ENCODE results near the gene TBL1X. TPM values are rescaled to one million over a fixed set of nuclear protein-coding genes. Genes with fewer than 3 reads are reported as not detected.

Gene TBL1X
- polyA plus RNA-seq, 3 donors, result 12.5 to 19.5 (median 13.8) TPM

DNA sequence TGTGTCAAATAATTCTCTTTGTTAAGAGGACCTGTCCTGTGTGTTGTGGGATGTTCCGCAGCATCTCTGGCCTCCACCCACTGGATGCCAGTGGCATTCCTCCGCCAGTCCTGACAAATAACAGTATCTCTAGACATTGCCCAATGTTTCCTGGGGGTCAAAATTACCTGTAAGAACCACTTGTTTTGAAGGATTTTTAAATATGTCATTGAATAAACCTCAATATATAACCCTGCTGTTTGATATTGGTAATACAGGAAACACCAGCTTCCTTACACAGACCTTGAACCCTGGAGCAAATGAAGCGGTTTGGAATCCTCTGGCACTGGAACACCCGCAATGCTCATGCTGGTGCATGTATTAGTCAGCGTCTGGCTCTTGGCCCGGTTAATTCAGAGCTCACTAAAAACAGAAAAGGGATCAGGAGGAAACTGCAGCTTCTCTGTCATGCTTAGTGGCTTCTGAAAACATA is 101.3 kb downstream of the TBL1X start:
- intact Hi-C loops (cut with micrococcal nuclease), result no loop called here
- Mint-ChIP-seq H3K9me3 (no peaks in the 10 kb centered on the region), H3K27ac (no peak overlapping the region), H3K36me3 (peaks cover 2 to 13% of the 10 kb centered on the region in 2 donors), H3K4me3 (no peak overlapping the region), H3K4me1 (peaks cover 4% of the 10 kb centered on the region), H3K27me3 (ENCODE audit: low read depth in 3 of 3) (peaks cover 0 to 10% (median 0%) of the 10 kb centered on the region in 3 donors)
- Histone ChIP-seq H4K20me1 (ENCODE audit: insufficient read depth, low read length) (peaks cover 87% of the 10 kb centered on the region), H2AFZ (ENCODE audit: insufficient read depth, low read depth, low read length, poor library complexity, severe bottlenecking) (no peak overlapping the region), H3K4me3 (replicated peaks in 1 of 3; ENCODE audit: low read depth in 2 of 3, low read length in 3 of 3) (no peak overlapping the region), H3K27ac (ENCODE audit: low read depth in 1 of 2, low read length in 2 of 2) (no peak overlapping the region), H3K79me2 (ENCODE audit: insufficient read depth, low read length) (no peaks in the 10 kb centered on the region), H3K4me1 (ENCODE audit: control insufficient read depth in 1 of 2, insufficient read depth in 2 of 2, low read length in 2 of 2) (peaks cover 4 to 16% of the 10 kb centered on the region in 2 donors), H3K9ac (ENCODE audit: insufficient read depth, low read length, poor library complexity, severe bottlenecking) (no peak overlapping the region), H3K36me3 (replicated peaks in 1 of 2; ENCODE audit: control insufficient read depth in 1 of 2, insufficient read depth in 2 of 2, low read length in 2 of 2) (no peaks in the 10 kb centered on the region), H3K9me3 (replicated peaks in 1 of 2; ENCODE audit: control insufficient read depth in 1 of 2, insufficient read depth in 1 of 2, low read length in 2 of 2) (no peaks in the 10 kb centered on the region), H3K4me2 (replicated peaks; ENCODE audit: extremely low read depth, low read length, poor library complexity, severe bottlenecking) (no peak overlapping the region), H3K27me3 (ENCODE audit: control insufficient read depth in 2 of 2, insufficient read depth in 2 of 2, low read length in 2 of 2) (no peaks in the 10 kb centered on the region)
- TF ChIP-seq, protein P1, sequence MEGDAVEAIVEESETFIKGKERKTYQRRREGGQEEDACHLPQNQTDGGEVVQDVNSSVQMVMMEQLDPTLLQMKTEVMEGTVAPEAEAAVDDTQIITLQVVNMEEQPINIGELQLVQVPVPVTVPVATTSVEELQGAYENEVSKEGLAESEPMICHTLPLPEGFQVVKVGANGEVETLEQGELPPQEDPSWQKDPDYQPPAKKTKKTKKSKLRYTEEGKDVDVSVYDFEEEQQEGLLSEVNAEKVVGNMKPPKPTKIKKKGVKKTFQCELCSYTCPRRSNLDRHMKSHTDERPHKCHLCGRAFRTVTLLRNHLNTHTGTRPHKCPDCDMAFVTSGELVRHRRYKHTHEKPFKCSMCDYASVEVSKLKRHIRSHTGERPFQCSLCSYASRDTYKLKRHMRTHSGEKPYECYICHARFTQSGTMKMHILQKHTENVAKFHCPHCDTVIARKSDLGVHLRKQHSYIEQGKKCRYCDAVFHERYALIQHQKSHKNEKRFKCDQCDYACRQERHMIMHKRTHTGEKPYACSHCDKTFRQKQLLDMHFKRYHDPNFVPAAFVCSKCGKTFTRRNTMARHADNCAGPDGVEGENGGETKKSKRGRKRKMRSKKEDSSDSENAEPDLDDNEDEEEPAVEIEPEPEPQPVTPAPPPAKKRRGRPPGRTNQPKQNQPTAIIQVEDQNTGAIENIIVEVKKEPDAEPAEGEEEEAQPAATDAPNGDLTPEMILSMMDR (IDR thresholded peaks at IDR 0.05), result no peak
- no peak for DNase-seq
- 8% methylated on average over 4 of the region's 6 CpGs for WGBS (ENCODE audit: insufficient coverage)

DNA sequence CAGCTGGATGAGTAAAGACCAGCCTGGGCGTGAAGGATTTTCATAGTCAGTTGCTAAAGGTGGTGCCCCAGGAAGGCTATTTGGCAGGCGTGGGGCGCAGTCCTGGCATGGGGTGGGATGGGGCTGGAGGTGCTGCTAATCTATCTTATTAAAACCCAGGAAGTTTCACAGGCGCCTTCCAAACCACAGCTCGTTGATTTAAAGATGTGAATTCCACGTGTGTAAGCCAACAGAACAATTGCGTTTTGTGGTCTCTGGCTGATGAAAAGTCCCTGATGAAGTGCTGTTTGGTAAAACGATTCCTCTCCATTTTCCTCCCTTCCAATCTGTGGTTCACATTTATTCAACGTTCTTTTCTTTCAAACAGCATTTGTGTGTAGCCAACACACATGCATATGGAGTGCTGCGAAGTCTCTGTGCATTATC is 105.0 kb downstream of the TBL1X start:
- Mint-ChIP-seq H3K9me3 (no peaks in the 10 kb centered on the region), H3K27me3 (ENCODE audit: low read depth in 3 of 3) (peaks cover 0 to 14% (median 1%) of the 10 kb centered on the region in 3 donors), H3K27ac (no peak overlapping the region), H3K36me3 (peaks cover 0 to 10% of the 10 kb centered on the region in 2 donors), H3K4me1 (peaks cover 6% of the 10 kb centered on the region), H3K4me3 (no peak overlapping the region)
- H3K4me2 ChIP-seq (replicated peaks; ENCODE audit: extremely low read depth, low read length, poor library complexity, severe bottlenecking), result no peak overlapping the region
- H3K4me3 ChIP-seq (replicated peaks in 1 of 3; ENCODE audit: low read depth in 2 of 3, low read length in 3 of 3), result no peak overlapping the region
- intact Hi-C loops (cut with micrococcal nuclease), result no loop called here
- H3K27ac ChIP-seq (ENCODE audit: low read depth in 1 of 2, low read length in 2 of 2), result no peak overlapping the region
- no peak overlapping the region for H2AFZ ChIP-seq (ENCODE audit: insufficient read depth, low read depth, low read length, poor library complexity, severe bottlenecking)
- H3K9ac ChIP-seq (ENCODE audit: insufficient read depth, low read length, poor library complexity, severe bottlenecking), result no peak overlapping the region
- WGBS (ENCODE audit: insufficient coverage), result 0% methylated on average over 2 of the region's 10 CpGs
- H3K79me2 ChIP-seq (ENCODE audit: insufficient read depth, low read length), result peaks cover 3% of the 10 kb centered on the region
- DNase-seq, result no peak
- no peaks in the 10 kb centered on the region for H3K36me3 ChIP-seq (replicated peaks in 1 of 2; ENCODE audit: control insufficient read depth in 1 of 2, insufficient read depth in 2 of 2, low read length in 2 of 2)
- TF ChIP-seq, protein P1 (IDR thresholded peaks at IDR 0.05), result no peak
- peaks cover 100% of the 10 kb centered on the region for H4K20me1 ChIP-seq (ENCODE audit: insufficient read depth, low read length)
- H3K27me3 ChIP-seq (ENCODE audit: control insufficient read depth in 2 of 2, insufficient read depth in 2 of 2, low read length in 2 of 2), result no peaks in the 10 kb centered on the region
- H3K9me3 ChIP-seq (replicated peaks in 1 of 2; ENCODE audit: control insufficient read depth in 1 of 2, insufficient read depth in 1 of 2, low read length in 2 of 2), result no peaks in the 10 kb centered on the region
- peaks cover 4 to 16% of the 10 kb centered on the region in 2 donors for H3K4me1 ChIP-seq (ENCODE audit: control insufficient read depth in 1 of 2, insufficient read depth in 2 of 2, low read length in 2 of 2)
